ENCODE data around the gene CLCN6.
A peak's percentile ranks its signal among the peaks of the same experiment; 100 is the strongest.

CLCN6 gene, protein sequence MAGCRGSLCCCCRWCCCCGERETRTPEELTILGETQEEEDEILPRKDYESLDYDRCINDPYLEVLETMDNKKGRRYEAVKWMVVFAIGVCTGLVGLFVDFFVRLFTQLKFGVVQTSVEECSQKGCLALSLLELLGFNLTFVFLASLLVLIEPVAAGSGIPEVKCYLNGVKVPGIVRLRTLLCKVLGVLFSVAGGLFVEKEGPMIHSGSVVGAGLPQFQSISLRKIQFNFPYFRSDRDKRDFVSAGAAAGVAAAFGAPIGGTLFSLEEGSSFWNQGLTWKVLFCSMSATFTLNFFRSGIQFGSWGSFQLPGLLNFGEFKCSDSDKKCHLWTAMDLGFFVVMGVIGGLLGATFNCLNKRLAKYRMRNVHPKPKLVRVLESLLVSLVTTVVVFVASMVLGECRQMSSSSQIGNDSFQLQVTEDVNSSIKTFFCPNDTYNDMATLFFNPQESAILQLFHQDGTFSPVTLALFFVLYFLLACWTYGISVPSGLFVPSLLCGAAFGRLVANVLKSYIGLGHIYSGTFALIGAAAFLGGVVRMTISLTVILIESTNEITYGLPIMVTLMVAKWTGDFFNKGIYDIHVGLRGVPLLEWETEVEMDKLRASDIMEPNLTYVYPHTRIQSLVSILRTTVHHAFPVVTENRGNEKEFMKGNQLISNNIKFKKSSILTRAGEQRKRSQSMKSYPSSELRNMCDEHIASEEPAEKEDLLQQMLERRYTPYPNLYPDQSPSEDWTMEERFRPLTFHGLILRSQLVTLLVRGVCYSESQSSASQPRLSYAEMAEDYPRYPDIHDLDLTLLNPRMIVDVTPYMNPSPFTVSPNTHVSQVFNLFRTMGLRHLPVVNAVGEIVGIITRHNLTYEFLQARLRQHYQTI

GRCh38 chr1:11805422-11806306 is at the start of gene CLCN6, which contains the start of gene MTHFR:
Gene CLCN6, plus strand, starts transcription at chr1:11806191. Its CDS starts 72 bp downstream, at chr1:11806263.
Gene MTHFR, minus strand, starts transcription at chr1:11805964. Its CDS starts 2,848 bp downstream, at chr1:11803116.
- DNase-seq = peak; percentile 100

GRCh38 chr1:11757047-11757446 is 48.9 kb upstream of the CLCN6 start:
- no peak for DNase-seq

DNA sequence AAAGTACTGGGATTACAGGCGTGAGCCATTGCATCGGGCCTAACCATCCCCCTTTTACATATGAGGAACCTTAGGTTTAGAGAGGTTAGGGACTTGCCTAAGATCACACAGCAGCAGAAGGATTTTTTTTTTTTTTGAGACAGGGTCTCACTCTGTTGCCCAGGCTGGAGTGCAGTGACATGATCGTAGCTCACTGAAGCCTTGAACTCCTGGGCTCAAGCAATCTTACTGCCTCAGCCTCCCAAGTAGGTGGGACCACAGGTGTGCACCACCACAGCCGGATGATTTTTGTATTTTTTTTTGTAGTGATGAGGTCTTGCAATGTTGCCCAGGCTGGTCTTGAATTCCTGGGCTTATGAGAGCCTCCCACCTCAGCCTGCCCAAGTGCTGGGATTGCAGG is 46.2 kb upstream of the CLCN6 start:
- no peak for DNase-seq

GRCh38 chr1:11761285-11761684 is 44.7 kb upstream of the CLCN6 start:
- no peak for DNase-seq

DNA sequence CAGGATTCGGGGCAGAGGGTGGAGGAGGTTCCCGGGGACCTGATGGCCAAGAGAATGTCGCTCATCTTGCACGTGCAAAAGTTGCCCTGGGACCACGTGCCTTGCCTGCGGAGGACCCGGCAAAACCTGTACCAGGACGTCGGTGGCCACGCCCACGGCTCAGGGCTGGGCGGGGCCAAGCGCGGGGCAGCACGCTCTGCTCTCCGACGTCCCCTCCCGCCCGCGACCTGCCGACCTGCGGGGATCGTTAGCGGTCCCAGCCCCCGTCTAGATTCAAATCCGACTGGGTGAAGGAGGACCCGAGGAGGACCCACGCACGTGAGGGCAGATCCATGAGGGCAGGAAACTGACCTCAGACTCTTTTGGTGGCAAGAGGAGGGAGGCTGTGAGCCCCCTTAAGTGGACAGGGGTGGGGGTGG is 44.0 kb upstream of the CLCN6 start, which contains the start of gene C1orf167:
Gene C1orf167, plus strand, starts transcription at position 206 of the 419 bp plus-strand sequence. CDS start 2,208 bp downstream, outside the sequence.
- DNase-seq = no peak

DNA sequence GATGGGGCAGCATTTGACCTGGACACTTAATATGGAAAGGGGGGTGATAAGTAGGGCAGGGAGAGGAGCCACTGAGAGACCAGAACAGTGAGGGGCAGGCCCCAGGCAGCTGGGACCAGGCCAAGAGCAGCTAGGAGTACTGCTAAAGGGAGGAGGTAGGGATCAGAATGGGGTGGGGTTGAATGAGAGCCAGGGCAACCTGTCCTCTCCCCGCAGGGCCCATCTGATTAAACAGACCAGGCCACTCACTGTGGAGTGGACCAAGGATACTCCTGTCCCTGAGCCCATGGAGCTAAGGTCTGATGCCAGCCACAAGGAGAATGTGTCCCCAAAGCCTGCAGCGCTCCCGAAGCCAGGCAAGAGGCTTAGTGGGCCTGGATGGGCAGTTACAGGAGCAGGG is 41.9 kb upstream of the CLCN6 start:
- DNase-seq = no peak

GRCh38 chr1:11764519-11764918 is 41.5 kb upstream of the CLCN6 start:
- no peak for DNase-seq

- no peak for DNase-seq
Observed at GRCh38 chr1:11765661-11766428, 40.1 kb upstream of the CLCN6 start.

DNA sequence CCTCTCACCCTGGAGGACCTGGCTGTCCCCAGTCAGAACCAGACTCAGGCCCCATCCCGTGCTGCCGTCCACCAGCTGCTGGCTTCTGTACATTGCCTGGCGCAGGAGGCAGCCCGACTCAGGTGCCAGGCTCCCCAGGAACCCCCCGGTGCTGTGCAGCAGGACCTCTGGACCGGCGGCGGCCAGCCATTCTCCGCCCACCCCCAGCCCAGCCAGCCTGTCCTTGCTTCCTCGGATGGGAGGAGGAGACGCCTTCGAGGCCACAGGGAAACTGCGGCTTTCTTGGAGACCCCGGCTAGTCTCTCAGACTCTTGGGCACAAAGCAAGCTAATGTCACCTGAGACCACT is 39.6 kb upstream of the CLCN6 start:
- DNase-seq = no peak

DNA sequence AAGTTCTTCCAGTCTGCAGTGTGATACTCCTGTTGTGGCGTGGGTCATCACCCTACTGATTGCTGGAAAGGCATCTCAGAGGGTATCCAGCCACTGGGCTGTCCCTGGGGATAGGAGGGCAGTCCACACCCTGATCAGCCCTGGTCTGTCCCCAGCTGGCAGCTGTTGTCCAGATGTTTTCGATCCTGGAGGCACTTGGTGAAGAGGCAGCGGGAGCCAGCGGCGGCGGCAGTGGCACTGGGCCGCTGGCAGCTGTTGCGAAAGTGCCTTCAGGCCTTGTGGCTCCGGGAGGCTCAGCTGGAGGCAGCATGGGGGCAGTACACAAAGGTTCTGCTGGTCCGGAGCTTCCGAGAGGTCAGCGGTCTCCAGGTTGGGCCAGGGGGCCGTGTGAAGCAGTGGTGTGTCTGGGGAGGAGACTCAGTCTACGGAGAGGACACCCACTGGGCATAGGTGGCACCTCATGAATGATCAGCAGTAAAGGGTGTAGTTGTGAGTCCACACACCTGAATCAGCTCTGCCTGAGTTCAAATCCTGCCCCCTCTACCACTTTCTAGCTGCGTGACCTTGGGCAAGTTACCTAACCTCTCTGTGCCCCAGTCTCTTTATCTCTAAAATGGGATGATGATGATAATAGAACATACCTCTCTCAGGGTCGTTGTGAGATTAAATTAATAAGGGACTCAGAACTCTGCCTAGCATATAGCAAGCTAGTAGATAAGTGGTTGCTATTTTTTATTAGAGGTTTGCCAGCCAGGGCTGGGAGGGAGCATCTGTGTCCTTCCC is 37.9 kb upstream of the CLCN6 start:
- no peak for DNase-seq

DNA sequence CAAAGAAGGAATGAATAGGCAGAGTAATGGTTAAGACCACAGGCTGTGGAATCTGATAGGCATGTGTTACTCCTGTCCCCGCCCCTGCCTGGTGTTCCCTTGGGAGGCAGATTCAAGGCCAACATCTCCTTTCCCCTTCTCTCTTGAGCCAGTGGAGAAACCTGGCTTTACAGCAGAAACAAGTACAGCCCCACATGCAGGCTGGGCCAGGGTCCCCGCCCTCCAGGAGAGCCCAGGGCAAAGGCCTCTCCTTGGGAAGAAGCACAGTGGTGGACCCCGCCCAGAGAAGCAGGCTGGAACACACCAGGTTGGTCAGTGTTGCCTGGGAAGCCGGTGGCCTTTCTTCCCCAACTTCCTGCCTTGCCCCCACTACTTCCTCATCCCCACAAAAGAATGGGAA is 37.2 kb upstream of the CLCN6 start:
- no peak for DNase-seq

GRCh38 chr1:11769274-11769673 is 36.7 kb upstream of the CLCN6 start:
- DNase-seq = no peak

DNA sequence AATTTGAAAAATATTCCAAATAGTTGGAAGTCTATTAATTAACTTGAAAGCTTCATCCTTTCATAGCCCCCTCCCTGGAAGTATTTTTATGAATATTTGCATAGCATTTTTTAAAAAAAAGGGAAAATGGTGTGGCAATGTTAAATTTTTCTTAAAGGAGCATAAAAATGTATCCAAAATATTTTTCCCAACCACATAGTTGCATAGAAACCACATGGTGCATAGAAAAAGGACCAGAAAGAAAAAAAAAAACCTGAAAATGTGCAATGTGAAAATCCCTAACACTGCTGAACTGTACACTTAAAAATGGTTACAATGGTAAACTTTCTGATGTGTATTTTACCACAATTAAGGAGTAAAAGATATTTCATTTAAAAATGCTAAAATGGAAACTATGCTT is 36.0 kb upstream of the CLCN6 start:
- no peak for DNase-seq

GRCh38 chr1:11771481-11772043 is 34.4 kb upstream of the CLCN6 start:
- DNase-seq = no peak

GRCh38 chr1:11772458-11772857 is 33.5 kb upstream of the CLCN6 start:
- peak; percentile 14 for DNase-seq

DNA sequence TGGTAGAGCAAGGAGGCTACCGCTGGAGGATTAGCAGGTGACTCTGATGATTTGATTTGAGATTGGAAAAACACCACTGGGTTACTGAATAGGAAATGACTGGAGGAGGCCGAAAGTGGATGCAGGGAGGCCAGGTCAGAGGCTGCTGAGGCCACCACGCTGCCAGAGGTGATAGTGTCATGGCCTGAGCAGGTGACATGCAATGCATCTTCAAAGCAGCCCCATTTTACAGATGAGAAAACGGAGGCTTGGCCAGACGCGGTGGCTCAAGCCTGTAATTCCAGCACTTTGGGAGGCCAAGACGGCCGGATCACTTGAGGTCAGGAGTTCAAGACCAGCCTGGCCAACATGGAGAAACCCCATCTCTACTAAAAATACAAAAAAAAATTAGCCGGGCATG is 31.2 kb upstream of the CLCN6 start:
- no peak for DNase-seq

DNA sequence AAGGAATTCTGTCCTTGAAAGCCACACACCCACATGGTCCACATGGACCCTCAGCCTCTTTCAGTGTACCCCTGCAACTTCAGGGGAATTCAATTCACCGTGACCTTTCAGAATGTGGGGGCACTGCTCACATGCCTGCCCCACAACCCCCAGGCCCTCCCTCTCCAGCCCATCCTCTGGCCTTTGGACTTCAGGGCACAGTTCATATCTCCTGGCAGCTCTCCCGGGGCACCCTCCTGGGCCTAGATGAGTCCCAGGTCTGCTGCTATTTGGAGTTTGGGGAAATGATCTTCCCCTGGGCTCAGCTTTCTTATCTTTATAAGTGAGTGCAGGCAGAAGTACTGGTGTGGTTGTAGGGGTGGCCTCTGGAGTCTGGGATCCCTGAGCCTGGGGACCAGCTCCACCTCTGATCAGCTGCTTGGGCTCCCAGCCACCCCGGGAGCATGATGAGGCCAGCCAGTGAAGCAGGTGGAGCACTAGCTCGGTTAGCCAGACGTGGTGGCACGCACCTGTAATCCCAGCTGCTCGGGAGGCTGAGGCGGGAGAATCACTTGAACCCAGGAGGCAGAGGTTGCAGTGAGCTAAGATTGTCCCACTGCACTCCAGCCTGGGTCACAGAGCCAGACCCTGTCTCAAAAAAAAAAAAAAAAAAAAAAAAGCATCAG is 28.2 kb upstream of the CLCN6 start:
- no peak for DNase-seq

DNA sequence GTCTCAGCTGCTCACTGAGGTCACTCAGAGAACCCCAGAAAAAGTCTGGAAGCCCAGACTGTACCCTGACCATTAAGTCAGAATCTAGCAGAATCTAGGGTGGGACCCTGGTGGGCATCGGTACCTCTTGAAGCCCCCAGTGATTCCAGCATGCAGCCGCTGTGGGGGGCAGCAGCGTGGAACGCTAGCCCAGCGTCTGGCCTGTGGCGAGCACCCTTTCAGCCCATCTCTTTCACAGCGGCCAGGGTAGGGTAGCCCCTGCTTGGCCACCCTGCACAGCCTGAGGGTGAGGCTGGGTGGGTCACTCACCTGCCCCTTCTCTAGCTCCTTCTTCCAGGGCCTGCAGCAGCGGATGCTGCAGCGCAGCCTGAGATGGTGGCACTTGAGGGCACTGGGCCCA is 27.7 kb upstream of the CLCN6 start:
- DNase-seq = no peak

- no peak for DNase-seq
Observed at GRCh38 chr1:11778844-11779623, 27.0 kb upstream of the CLCN6 start.
